OCI-M2 (cell line): Measurements from ENCODE around the gene TOR1AIP1.

Experiments used
- DNase-seq: peaks from one replicate; lab custom pipeline; 2025; ENCODE audit not compliant: unreplicated experiment; lab: John Stamatoyannopoulos, UW

Gene TOR1AIP1

DNA sequence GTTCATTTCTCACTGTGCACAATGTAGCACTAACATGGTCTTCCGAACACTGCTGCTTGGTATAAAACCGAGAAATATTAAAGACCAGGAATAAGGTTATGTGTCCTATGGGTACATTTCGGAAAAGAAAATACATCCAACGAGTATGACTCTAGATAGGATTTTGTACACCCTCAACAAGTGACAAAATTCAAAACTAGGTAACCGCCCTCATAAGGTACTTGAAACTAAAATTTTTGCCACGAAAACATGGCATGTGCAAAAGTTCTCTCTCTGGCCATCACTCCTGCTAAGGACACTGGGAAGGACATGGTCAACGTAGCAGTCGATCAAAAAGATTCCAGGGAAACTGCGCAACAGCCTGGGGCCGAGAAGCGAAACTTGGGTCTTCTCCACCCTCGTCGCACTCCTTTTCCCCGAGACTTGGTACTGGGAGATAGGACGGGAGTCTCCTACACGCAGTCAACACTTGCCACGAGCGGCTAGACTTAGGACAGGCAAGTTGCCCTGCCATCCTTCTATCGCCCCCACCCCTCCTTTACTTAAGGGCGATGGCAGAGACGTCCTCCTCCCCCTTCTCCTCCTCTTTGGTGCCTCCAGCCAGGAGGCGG lies 338 bp upstream of the TOR1AIP1 start:
- DNase-seq: peak; percentile 66

DNA sequence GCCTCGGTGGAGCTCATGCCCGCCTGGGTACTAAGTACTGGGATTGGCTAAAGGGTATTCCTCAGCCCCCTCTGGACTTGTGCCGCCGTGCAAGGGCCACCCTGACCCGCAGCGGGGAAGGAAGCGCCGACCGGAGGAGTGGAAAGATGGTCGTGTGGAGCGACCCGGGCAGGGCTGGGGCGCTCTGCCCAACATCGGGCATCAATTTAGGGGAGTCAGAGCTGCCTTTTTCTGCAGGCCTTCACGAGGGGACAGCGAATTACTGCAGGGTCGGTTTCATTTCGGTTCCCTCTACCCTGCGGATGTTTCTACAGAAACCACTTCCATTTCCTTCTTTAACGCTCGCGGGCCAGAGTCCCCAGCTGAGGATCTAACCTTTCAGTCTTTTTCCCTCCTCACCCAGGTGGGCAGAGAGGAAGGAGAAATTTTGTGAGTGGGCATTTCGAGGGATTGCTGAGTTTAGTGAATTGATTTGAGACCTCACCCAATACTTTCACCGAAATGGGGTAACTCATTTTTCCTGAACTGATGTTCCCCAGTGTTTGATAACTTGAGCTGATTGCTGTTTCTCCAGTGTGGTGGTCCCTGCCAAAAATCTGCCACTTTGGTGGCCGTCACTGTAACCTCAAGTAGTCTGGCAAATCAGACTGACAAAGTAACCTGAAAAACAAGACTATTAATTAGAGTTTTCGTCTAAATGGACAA lies 1.1 kb downstream of the TOR1AIP1 start:
- DNase-seq: no peak

DNA sequence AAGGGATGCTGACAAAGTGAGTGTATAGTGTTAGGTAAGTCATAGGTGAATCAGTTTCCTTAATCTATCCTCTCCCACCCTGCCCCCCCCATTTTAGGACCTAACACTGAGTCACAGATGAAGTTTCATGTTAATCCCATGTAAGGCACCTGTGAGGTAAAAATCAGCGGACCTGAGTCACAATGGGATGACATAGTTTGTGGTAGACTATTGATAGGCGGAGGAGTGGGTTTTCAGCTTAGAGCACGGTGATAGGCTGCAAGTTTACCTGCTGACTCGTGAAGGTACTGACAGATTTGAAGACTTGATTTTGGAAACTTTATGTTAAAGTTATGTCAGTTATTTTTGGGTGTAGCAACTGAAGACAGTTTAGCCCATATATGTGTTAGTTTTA lies 1.7 kb downstream of the TOR1AIP1 start:
- no peak for DNase-seq

DNA sequence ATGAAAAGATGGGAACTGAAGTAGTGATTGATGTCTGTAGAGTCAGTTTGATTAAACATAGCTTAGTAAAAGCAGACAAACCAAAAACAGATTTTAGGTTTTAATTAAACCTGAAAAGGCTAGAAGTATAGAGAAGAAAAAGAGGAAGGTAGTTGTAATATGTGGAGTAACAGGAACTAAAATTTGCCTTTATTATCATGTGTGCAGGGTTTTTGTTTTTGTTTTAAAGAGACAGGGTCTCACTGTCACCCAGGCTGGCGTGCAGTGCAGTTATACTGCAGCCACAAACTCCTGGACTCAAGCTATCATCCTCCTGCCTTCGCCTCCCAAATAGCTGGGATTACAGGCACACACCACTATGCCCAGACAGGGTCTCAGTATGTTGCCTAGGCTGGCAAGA lies 6.0 kb downstream of the TOR1AIP1 start:
- no peak for DNase-seq

DNA sequence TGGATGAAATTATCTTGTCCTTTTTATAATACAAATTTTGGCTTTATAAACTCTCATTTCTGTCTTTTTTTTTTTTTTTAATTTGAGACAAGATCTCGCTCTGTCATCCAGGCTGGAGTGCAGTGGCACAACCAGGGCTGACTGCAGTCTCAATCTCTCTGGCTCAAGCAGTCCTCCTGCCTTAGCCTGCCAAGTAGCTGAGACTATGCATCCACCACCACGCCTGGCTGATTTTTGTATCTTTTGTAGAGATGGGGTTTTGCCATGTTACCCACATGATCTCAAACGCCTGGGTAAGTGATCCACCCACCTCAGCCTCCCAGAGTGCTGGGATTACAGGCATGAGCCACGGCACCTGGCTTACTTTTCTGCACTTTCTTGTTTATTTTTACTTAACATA lies 7.5 kb downstream of the TOR1AIP1 start:
- DNase-seq: no peak

DNA sequence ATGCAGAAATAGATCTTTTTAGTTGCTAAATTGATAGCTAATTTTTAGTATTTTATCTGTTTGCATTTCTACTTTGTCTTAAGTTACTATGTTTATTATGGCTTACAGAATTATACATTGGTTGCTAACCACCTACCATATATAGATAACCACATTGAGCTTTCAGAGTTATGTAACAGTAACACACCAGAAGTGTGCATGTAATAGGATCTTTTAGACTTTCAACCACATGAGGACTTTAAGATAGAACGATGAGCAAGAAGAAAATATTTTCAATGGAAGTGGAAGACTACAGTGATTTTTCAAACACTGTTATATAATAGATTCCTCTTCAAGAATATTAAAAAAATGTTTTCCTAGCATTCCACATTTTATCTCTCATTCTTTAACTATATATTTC lies 28.8 kb downstream of the TOR1AIP1 start:
- no peak for DNase-seq

DNA sequence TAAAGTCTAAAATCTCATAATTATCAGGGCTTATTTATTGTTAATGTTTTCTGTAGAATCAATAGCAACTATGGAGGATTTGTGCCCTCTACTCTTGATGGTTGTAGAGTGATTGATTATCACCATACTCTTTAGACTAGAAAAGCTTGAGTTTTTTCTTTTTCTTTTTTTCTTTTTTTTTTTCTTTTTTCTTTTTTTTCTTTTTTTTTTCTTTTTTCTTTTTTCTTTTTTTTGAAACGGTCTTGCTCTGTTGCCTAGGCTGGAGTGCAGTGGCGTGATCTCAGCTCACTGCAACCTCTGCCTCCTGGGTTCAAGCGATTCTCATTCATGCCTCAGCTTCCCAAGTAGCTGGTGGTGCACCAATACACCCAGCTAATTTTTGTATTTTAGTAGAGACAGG lies 29.7 kb downstream of the TOR1AIP1 start:
- no peak for DNase-seq

DNA sequence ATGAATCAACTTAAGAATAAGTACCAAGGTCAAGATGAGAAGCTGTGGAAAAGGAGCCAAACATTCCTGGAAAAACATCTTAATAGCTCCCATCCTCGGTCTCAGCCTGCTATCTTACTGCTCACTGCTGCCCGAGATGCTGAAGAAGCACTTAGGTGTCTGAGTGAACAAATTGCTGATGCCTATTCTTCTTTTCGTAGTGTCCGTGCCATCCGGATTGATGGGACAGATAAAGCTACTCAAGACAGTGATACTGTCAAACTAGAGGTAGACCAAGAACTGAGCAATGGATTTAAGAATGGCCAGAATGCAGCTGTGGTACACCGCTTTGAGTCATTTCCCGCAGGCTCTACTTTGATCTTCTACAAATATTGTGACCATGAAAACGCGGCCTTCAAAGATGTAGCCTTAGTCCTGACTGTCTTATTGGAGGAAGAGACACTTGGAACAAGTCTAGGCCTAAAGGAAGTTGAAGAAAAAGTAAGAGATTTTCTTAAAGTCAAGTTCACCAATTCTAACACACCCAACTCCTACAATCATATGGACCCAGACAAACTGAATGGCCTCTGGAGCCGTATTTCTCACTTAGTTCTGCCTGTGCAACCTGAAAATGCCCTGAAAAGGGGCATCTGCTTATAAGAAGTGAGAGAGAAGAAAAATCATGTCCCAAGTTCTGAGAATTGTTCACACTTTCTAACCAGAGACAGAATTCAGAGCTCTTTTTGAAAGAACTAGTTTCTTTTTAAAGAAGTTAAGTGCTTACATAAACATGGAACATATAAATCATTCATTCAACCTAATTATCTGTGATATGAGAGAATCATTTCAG lies 35.7 kb downstream of the TOR1AIP1 start:
- no peak for DNase-seq

DNA sequence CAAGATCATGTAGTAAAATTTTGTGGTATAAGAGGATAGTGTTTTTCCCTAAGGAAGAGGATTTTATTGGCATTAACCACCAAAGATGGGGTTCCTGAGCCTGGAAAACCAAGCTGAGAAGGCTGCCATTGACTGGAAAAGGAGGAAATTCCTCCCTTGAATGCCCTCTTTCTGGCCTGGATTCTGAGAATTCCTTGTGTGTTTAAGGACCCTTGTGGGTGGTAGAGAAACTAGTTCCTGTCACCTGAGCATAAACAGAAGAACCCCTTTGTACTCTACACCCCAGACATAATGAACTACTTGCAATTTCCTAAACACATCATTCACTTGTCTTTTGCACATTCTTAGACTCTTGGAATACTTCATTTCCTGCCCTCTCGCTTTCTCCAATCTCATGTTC lies 39.4 kb downstream of the TOR1AIP1 start:
- no peak for DNase-seq

DNA sequence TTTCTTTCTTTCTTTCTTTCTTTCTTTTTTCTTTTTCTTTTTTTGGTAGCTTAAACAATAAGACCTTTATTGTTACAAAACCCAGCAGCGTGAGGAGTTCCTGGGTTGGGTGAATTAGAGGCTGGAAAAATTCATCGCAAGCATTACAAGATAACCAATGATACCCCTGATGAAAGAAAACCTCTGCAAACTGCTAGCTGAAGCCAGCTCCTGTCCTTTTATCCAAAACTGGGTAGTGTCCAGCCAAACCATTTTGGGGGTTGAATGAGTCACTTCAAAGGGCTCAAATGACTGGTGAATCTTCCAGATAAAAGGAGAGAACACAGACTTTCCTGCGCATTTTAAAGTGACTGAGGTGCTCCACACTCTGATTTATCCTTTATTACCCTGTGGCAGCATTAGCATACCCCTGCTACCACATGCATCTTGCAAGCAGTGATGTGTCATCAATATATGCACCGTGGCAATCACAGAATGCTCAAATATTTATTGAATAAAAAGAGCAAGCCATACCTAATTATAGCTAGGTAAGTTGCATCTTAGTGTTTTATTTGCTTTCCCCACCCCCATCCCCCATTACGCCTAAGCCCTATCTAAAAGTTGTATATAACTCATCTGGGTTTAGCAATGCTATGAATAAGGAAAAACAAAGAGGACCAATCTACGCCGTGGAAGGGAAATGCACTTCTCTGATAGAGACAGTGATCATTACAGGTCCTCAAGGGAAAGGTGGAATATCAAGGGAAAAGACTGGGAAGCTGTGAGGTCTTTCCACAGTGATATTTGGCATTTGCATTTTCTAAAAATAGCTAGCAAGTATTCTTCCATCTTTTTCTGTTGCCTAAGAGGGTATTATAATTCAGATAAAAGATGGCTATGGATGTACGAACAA lies 40.1 kb downstream of the TOR1AIP1 start:
- no peak for DNase-seq

DNA sequence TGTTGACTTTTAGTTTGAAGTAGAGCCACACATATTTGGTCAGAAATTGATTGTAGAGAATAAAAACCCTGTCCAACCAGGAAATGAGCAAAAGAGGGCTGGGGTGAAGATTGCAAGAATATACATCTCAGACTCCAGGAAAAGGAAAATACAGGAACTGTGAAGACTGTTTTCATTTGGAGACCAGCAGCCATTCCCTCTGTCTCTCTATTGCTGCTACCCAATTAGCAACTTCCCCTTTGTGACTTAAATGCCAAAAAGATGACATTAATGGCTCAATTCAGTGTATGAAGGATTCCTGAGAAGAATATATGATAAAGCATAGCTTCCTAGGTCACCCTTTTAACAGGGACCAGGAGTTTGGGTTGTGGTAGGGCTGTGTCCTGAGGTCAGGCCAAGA lies 40.9 kb downstream of the TOR1AIP1 start:
- DNase-seq: no peak

DNA sequence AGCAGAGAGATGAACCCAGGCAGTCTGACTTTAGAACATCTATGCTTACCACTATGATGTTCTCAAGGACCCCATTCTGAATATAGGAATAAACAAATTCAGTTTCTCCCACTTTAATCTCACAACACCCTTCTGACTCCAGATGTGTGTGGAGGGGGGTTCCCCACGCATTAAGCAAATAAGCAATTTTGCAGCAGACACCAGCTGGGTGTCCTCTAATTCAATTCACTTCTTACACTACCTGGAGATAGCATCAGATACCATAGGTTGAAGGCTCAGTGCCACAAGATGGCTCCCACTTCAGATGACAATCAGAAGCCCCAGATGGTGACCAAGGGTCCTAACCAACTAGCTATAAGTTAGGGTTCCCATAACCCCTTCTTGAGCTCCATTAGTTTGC lies 42.2 kb downstream of the TOR1AIP1 start:
- DNase-seq: no peak

DNA sequence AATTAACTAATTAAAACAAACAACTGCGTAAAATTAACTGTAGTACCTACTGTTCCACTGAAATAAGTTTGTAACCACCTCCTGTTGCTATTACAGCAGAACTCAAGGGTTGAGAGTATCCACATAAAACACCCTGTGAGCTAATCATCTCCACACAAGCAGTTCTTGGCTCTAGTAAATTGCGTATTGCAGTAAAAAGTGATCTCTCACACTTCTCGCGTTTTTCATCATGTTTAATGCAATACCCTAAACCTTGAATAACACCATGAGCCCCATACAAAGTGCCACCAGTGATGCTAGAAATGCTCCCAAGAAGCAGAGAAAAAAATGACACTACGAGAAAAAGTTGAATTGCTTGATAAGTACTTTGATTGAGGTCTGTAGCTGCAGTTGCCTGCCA lies 43.2 kb downstream of the TOR1AIP1 start:
- DNase-seq: no peak

DNA sequence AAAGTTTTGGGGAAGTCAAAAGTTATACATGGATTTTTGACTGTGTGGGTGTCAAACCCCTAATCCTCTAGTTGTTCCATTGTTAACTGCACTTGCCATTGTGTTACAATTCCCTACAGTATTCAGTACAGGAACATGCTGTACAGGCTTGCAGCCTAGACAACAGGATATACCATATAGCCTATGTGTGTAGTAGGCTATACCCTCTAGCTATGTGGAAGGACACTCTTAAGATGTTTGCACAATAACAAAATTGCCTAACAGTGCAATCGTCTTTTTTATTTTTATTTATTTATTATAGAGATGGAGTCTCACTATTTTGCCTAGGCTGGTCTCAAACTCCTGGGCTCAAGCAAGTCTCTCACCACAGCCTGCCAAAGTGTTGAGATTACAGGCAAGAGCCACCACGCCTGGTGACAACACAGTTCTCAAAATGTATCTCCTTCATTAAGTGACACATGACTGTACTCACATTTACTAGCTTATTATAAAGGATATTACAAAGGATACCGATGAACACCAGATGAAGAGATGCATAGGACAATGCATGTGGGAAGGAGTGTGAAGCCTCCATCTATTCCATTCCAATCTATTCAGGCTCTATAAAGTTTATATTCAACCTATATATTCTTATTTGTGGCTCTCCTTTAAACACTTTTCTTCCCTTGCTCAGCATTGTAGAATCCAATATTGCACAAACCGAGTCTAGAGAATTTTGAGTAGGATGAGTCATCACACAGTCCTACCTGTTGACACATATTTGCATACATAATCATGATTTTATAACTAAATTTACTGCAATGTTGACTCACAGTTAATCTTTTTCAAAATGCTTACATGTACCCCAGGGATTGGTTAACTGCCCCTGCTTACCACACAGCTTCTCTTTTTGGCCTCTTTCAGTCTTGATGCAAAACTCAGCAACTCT lies 44.1 kb downstream of the TOR1AIP1 start:
- no peak for DNase-seq

DNA sequence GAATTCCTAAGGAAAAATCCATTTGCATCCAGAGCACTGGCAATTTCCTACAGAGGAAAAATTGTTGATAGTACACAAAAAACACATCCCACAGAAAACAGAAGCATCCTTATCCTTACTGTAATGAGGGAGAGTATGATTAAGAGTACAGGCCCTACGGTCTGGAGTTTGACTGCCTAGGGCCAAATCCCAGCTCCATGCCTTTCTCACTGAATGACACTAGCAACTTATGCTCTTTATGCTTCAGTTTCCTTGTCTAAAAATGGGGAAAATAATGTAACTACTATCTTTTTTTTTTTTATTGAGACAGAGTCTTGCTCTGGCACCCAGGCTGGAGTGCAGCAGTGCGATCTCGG lies 44.7 kb downstream of the TOR1AIP1 start:
- no peak for DNase-seq

DNA sequence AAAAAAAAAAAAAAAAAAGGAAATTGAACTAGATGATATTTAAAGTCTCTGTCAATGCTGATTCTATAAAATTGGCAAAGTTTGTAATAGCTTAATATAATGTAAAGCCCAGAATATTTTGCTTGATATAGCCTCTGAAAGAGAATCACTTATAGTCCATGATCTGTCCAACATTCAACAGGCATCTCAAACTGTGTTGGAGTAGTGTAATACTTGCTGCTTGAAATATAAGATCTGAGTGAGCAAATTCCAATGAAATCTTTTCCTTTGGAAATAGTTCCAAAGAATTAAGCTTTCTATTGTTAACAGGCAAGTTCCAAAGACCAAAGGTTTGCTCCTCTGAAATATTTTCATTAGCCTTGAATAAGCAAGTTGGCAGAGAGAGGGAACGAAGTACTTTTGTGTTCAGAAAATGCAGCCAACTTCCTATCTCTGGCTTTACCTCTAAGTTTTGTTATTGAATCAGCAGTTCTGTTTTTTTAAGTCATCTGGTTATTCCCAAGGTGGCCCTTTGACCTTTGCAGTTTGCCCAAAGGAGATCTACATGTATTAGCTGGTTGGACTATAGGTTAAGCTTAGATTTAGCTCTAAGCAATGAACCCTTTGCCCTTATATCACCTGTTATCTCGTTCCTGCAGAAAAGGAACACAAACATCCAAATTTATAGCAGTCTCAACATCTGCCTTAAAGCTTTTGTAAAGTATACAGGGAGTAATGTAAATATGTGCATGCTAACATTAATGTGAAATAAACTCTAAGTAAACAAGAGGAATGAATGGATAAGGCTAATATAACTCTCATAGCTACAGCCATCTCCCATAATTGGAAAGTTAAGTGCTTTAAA lies 48.1 kb downstream of the TOR1AIP1 start:
- no peak for DNase-seq

DNA sequence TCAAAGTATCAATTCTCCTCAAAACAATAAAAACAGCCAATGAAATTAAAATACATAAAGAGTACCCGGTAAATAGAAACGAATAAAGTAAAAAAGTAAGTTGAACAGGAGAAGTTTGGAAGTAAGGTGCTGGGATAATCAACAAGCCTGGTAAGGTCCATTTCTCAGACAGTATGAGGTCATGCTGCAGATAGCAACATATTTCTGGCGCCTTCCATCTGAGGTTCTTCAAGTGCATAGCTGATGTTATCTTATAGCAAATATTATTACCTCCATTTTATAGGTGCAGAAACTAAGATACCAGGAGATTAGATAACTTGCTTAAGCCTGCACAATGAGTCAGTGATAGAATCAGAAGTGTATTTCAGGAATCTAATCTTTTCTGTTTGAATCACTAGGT lies 48.8 kb downstream of the TOR1AIP1 start:
- DNase-seq: no peak

DNA sequence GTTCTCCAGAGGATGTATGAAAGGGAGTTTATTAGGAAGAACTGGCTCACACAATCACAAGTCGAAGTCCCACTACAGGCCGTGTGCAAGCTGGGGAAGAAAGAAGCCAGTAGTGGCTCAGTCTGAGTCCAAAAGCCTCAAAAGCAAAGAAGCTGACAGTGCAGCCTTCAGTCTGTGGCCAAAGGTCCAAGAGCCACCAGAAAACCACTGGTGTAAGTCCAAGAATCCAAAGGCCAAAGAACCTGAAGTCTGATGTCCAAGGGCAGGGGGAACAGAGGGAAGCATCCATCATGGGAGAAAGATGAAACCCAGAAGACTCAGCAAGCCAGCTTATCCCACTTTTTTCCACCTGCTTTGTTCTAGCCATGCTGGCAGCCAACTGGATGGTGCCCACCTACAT lies 51.1 kb downstream of the TOR1AIP1 start:
- no peak for DNase-seq

DNA sequence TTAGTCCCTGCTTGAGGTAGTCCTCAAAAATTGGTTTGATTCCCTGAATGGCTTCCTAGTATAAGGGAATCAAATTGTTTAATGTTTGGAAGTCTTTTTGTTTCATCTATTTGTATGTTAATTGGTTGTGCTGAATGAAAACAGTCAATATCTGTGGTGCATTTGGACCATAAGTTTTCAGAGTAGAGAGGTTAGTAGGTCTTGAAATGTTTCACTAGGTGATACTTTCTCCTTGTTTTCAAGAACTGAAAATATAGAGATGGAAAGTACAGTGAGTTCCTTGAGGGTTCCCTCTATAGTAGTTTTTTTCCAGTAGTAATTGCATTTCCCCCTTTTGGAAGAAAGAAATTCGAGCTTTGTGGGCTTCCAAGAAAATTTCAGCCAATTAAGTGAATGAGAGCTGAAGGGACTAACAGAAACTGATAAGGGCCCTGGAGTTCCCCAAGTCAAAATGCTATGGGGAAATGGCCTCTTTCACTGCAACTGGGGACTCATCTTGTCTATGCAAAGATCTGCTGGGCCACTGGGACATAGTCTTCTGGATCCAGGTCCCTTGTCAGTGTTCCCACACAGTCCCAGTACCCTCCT lies 53.9 kb downstream of the TOR1AIP1 start:
- DNase-seq: no peak
